ENCODE results near the gene TOMM20. TPM values are rescaled to one million over a fixed set of nuclear protein-coding genes. Genes with fewer than 3 reads are reported as not detected.
A peak's percentile ranks its signal among the peaks of the same experiment; 100 is the strongest.

Gene TOMM20
- total and polyA plus RNA-seq, 2 experiments from 2014 or later: 138 to 159 TPM

DNA sequence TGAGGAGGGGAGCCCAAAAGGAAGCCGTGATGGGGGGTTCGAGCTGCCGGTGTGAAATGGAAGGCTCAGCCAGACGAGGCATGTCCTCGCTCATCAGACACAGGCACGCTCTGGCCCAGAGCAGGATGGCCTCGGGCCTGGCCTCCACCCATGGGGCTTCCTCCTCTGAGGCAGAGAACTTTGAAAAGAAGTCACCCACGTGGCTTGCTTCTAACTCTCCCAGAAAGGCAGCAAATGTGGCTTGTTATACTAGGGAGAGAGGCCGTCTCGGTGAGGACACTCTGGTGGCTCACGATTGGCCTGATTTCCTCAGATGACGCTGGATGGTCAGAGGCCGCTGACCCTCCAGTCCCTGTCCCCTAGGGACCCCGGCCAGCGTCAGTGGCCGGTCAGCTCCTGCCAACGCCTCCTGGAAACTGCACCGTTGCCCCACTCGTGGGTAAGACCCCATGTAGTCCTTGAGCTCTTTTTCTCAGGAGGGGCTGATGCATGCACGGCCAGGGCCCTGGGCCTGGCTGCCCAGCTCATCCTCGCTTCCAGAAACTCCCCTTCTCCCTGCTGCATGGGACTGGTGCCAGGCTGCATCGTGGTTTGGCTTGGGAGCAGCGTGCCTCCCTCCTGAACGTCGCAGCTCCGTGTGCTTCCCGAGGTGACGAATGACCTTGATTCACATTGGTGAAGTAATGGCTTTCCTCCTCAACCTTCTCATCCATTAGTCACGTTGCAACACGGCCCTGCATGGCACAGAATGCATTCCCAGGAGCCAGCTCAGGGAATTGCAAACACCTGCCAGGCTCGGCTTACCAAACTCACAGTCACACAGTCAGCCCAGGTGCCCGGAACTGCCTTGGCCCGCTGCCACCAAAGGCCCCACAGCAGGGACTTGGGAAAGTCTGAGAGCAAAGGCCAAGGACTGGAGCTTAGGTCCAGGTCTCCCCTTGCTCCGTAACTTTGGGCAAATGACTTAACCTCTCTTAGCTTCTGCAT, 58.8 kb downstream of the TOMM20 start (continued):
- TF ChIP-seq, protein P1, sequence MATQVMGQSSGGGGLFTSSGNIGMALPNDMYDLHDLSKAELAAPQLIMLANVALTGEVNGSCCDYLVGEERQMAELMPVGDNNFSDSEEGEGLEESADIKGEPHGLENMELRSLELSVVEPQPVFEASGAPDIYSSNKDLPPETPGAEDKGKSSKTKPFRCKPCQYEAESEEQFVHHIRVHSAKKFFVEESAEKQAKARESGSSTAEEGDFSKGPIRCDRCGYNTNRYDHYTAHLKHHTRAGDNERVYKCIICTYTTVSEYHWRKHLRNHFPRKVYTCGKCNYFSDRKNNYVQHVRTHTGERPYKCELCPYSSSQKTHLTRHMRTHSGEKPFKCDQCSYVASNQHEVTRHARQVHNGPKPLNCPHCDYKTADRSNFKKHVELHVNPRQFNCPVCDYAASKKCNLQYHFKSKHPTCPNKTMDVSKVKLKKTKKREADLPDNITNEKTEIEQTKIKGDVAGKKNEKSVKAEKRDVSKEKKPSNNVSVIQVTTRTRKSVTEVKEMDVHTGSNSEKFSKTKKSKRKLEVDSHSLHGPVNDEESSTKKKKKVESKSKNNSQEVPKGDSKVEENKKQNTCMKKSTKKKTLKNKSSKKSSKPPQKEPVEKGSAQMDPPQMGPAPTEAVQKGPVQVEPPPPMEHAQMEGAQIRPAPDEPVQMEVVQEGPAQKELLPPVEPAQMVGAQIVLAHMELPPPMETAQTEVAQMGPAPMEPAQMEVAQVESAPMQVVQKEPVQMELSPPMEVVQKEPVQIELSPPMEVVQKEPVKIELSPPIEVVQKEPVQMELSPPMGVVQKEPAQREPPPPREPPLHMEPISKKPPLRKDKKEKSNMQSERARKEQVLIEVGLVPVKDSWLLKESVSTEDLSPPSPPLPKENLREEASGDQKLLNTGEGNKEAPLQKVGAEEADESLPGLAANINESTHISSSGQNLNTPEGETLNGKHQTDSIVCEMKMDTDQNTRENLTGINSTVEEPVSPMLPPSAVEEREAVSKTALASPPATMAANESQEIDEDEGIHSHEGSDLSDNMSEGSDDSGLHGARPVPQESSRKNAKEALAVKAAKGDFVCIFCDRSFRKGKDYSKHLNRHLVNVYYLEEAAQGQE (IDR thresholded peaks at IDR 0.05; ENCODE audit: unreplicated experiment): no peak
- TF ChIP-seq POLR2AphosphoS5 (IDR thresholded peaks at IDR 0.05; ENCODE audit: low read depth): no peak
- TF ChIP-seq ZNF114 (CRISPR knock-in tag; IDR thresholded peaks at IDR 0.05): no peak
- TF ChIP-seq CREB1 (CRISPR knock-in tag; IDR thresholded peaks at IDR 0.05; ENCODE audit: low read depth): no peak

DNA sequence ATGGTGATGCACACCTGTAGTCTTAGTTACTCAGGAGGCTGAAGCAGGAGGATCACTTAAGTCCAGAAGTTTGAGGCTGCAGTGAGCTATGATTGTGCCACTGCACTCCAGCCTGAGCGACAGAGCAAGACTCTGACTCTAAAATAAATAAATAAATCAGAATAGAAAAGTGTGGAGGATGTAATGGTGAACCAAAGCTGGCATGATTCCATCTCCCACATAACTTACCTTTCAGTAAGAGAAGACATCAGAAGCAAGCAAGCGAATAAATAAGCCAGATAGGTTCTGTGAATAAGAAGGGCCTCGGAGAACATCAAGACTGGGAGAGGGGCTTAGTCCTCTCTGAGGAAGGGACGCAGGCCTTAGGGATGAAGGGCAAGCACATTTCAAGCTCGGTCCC, 59.5 kb downstream of the TOMM20 start:
- H3K4me1 Mint-ChIP-seq: peaks cover 4% of the 10 kb centered on the region; the same call in 1 of the 3 replicates
- H3K27me3 ChIP-seq (ENCODE audit: insufficient read depth): no peaks in the 10 kb centered on the region
- no peaks in the 10 kb centered on the region for H3K36me3 ChIP-seq (ENCODE audit: insufficient read depth)
- no peak overlapping the region for H3K4me2 ChIP-seq
- peak overlapping the region; percentile 56; the same call in 1 of the 2 replicates for H2AFZ ChIP-seq
- no peak overlapping the region for H3K27ac ChIP-seq (ENCODE audit: low read depth)
- no peak for ATAC-seq
- H3F3A ChIP-seq (replicated peaks; ENCODE audit: low read depth): no peaks in the 10 kb centered on the region
- H3K27me3 Mint-ChIP-seq (ENCODE audit: insufficient read depth, low read depth, poor library complexity): peaks cover 5% of the 10 kb centered on the region
- H4K20me1 ChIP-seq (replicated peaks; ENCODE audit: insufficient read depth): no peaks in the 10 kb centered on the region
- DNase-seq (ENCODE audit: low spot score): no peak
- H3K27ac Mint-ChIP-seq: no peak overlapping the region
- H3K9me2 ChIP-seq (ENCODE audit: insufficient read depth): no peaks in the 10 kb centered on the region
- no peak overlapping the region for H3K4me3 Mint-ChIP-seq
- no peaks in the 10 kb centered on the region for H3K79me2 ChIP-seq (replicated peaks; ENCODE audit: insufficient read depth)
- H3K4me1 ChIP-seq (ENCODE audit: insufficient read depth): no peaks in the 10 kb centered on the region
- H3K36me3 Mint-ChIP-seq (ENCODE audit: low read depth): no peaks in the 10 kb centered on the region
- H3K4me3 ChIP-seq: no peak overlapping the region
- H3K9me3 Mint-ChIP-seq: no peaks in the 10 kb centered on the region; the same call in 2 of the 3 replicates
- no peak for TF ChIP-seq CREB1 (CRISPR knock-in tag; IDR thresholded peaks at IDR 0.05; ENCODE audit: low read depth)
- no peak for TF ChIP-seq STAT1 (IDR thresholded peaks at IDR 0.05; ENCODE audit: unreplicated experiment)
- no peak for TF ChIP-seq JUNB (IDR thresholded peaks at IDR 0.05; ENCODE audit: unreplicated experiment)
- TF ChIP-seq, protein P2, sequence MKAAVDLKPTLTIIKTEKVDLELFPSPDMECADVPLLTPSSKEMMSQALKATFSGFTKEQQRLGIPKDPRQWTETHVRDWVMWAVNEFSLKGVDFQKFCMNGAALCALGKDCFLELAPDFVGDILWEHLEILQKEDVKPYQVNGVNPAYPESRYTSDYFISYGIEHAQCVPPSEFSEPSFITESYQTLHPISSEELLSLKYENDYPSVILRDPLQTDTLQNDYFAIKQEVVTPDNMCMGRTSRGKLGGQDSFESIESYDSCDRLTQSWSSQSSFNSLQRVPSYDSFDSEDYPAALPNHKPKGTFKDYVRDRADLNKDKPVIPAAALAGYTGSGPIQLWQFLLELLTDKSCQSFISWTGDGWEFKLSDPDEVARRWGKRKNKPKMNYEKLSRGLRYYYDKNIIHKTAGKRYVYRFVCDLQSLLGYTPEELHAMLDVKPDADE (IDR thresholded peaks at IDR 0.05): no peak
- TF ChIP-seq POLR2AphosphoS5 (IDR thresholded peaks at IDR 0.05; ENCODE audit: low read depth): no peak
- TF ChIP-seq ZNF331 (CRISPR knock-in tag; IDR thresholded peaks at IDR 0.05; ENCODE audit: low read depth): no peak
- TF ChIP-seq EZH2 (IDR thresholded peaks at IDR 0.05; ENCODE audit: low read depth, unreplicated experiment): no peak
- no peak for TF ChIP-seq NANOG (IDR thresholded peaks at IDR 0.05; ENCODE audit: borderline replicate concordance)
- TF ChIP-seq EZH2phosphoT487 (IDR thresholded peaks at IDR 0.05; ENCODE audit: unreplicated experiment): no peak
- TF ChIP-seq, protein P3, sequence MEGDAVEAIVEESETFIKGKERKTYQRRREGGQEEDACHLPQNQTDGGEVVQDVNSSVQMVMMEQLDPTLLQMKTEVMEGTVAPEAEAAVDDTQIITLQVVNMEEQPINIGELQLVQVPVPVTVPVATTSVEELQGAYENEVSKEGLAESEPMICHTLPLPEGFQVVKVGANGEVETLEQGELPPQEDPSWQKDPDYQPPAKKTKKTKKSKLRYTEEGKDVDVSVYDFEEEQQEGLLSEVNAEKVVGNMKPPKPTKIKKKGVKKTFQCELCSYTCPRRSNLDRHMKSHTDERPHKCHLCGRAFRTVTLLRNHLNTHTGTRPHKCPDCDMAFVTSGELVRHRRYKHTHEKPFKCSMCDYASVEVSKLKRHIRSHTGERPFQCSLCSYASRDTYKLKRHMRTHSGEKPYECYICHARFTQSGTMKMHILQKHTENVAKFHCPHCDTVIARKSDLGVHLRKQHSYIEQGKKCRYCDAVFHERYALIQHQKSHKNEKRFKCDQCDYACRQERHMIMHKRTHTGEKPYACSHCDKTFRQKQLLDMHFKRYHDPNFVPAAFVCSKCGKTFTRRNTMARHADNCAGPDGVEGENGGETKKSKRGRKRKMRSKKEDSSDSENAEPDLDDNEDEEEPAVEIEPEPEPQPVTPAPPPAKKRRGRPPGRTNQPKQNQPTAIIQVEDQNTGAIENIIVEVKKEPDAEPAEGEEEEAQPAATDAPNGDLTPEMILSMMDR (conservative IDR thresholded peaks at IDR 0.05; ENCODE audit: low read depth in 2 of 2): no peak
- TF ChIP-seq, protein P1 (IDR thresholded peaks at IDR 0.05; ENCODE audit: unreplicated experiment): no peak
